NCI-H1436 treated with DMSO at 0.1 percent for 48 hours (cell line): Measurements from ENCODE around the gene NTSR2.
"Not testable (repeated sequence)": the region's sequence is repeated elsewhere in the genome, so short reads cannot be mapped to it uniquely, and the experiment has no call there.

ENCODE experiments used
- DNase-seq: peaks from one replicate; lab custom pipeline; 2025; lab: John Stamatoyannopoulos, UW

NTSR2 gene

GRCh38 chr2:11679486-11680181, 9.6 kb upstream of the NTSR2 start:
- DNase-seq, result no peak

GRCh38 chr2:11679016-11679415, 9.0 kb upstream of the NTSR2 start:
- no peak for DNase-seq

GRCh38 chr2:11678306-11678960, 8.4 kb upstream of the NTSR2 start:
- no peak for DNase-seq

GRCh38 chr2:11677136-11678055, 7.4 kb upstream of the NTSR2 start:
- DNase-seq, result no peak

GRCh38 chr2:11676640-11677039, 6.6 kb upstream of the NTSR2 start:
- DNase-seq, result no peak

- DNase-seq, result no peak
These were observed 5.6 kb upstream of the NTSR2 start for GRCh38 chr2:11675423-11676112.

- no peak for DNase-seq
These were observed 5.0 kb upstream of the NTSR2 start for GRCh38 chr2:11674983-11675382.

- DNase-seq, result no peak
These were observed 2.4 kb upstream of the NTSR2 start for GRCh38 chr2:11672407-11672806.

GRCh38 chr2:11667866-11668637, 1.9 kb downstream of the NTSR2 start:
- DNase-seq, result no peak

GRCh38 chr2:11667194-11667593, 2.8 kb downstream of the NTSR2 start:
- no peak for DNase-seq

- DNase-seq, result no peak
These were observed 4.3 kb downstream of the NTSR2 start for GRCh38 chr2:11665510-11666362.

GRCh38 chr2:11665028-11665427, 5.0 kb downstream of the NTSR2 start:
- no peak for DNase-seq

GRCh38 chr2:11663427-11663826, 6.6 kb downstream of the NTSR2 start:
- no peak for DNase-seq

- no peak for DNase-seq
These were observed 7.1 kb downstream of the NTSR2 start for GRCh38 chr2:11662882-11663281.

GRCh38 chr2:11661891-11662435, 8.0 kb downstream of the NTSR2 start:
- DNase-seq, result no peak

- DNase-seq, result not testable (repeated sequence)
These were observed 9.6 kb downstream of the NTSR2 start for GRCh38 chr2:11660396-11660795.

GRCh38 chr2:11659851-11660250, 10.1 kb downstream of the NTSR2 start:
- DNase-seq, result no peak

- DNase-seq, result no peak
These were observed 10.9 kb downstream of the NTSR2 start for GRCh38 chr2:11659115-11659475.

- DNase-seq, result no peak
These were observed 11.5 kb downstream of the NTSR2 start for GRCh38 chr2:11658208-11659114.
